Activated T-cell treated with anti-CD3 and anti-CD28 coated beads, Interleukin-2, amount 50 U/mL, for 4 hours (primary cell): ENCODE measurements around the gene PTCH1. TPM values are rescaled to one million over a fixed set of nuclear protein-coding genes. Genes with fewer than 3 reads are reported as not detected.
A peak's percentile ranks its signal among the peaks of the same experiment; 100 is the strongest.

Experiments
- ATAC-seq, 2 donors: fragments of 200-7000 bp; cut with Tn5 transposase; one replicate each; pipeline ENCODE4 v1.10.0; 2021
- DNase-seq: peaks from one replicate; pipeline ENCODE4 v3.0.0-alpha.2; 2020
- H3K27me3 Mint-ChIP-seq: one replicate; pipeline ENCODE4 v1.8.0; 2021; ENCODE audit warnings: low read depth, mixed read lengths
- H3K36me3 Mint-ChIP-seq: one replicate; pipeline ENCODE4 v1.8.0; 2022; ENCODE audit warnings: mixed read lengths; ENCODE audit not compliant: insufficient read depth
- H3K4me1 Mint-ChIP-seq: one replicate; pipeline ENCODE4 v1.8.0; 2021; ENCODE audit warnings: low read depth, mixed read lengths
- H3K4me3 Mint-ChIP-seq: one replicate; pipeline ENCODE4 v1.8.0; 2021; ENCODE audit warnings: mild to moderate bottlenecking, moderate library complexity, mixed read lengths
- H3K9me3 Mint-ChIP-seq: one replicate; pipeline ENCODE4 v1.8.0; 2021; ENCODE audit warnings: mixed read lengths
- total RNA-seq, 3 donors: library from RNA; stranded (reverse); gene quantifications; one replicate each; pipeline ENCODE4 v1.2.1, GENCODE V29; 2021

Gene PTCH1
- 1 to 10 TPM; 2.5 to 6.1 (median 4.1) TPM for total RNA-seq

DNA sequence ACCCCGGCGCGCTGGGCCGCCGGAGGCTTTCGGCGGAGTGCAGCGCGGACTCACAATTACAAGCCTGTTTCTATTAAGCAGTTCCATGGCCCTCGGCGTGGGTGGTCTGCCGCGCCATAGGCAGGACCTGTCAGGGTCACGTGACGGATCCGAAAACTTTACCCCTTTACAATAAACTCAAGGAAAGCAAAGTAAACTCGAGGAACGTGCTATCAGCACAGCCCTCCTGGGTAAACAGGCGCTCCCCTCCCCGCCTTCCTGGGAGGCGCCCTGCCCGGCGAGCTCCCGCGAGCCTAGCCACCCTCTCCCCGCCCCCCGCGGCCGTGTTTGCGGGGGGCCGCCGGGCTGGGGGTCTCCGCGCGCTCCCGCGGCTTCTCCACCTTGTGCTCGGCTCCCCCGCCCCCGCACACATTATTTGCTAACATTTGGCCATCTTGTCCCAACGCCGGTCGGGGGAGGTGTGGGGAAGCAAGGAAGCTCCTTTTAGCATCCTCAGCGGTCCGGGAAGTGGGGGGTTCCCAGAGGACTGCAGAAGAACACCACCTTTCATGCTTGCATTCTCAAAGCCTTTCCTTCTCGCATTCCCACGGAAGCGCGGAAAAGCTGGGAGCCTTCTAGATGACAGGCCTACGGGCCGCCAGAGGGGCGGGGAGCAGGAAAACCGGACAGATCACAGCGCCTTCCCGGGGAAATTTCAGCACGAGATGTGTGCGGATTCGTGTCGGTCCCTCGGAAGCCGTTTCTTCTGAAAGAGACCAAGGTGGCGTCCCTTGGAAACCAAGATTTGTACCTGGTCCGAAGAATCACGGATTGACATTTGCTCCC is at the start of gene PTCH1:
Gene PTCH1 (minus strand): TSS at position 238 of the 825 bp plus-strand sequence.
- DNase-seq (peak; percentile 40), ATAC-seq (peak; percentile 45 to 58)
- Mint-ChIP-seq H3K4me1 (peaks cover 21% of the 10 kb centered on the region), H3K9me3 (peaks cover 17% of the 10 kb centered on the region), H3K27me3 (peaks cover 24% of the 10 kb centered on the region), H3K36me3 (no peaks in the 10 kb centered on the region), H3K4me3 (peak within 1 kb of the TSS; percentile 99)

DNA sequence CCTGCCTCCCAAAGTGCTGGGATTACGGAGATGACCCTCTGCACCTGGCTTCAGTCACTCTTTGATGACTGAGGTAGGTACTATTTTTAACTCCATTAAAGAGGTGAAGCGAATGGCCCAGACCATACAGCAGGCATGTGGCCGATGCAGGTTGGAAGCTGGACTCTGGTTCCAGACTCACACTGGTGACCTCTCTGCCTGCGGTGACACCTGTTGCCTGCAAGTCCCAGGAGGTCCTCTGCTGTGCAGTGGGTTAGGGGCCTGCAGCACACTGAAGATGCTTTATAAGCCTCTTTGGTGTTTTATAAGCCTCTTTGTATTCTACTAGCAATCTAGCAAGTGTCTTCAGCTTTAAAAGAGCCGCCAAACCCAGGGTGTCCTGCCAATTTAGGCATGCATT is 49.2 kb upstream of the PTCH1 start:
- Mint-ChIP-seq H3K9me3 (no peaks in the 10 kb centered on the region), H3K36me3 (no peaks in the 10 kb centered on the region), H3K27me3 (peaks cover 25% of the 10 kb centered on the region), H3K4me3 (no peak overlapping the region), H3K4me1 (peaks cover 9% of the 10 kb centered on the region)
- ATAC-seq: no peak
- no peak for DNase-seq

DNA sequence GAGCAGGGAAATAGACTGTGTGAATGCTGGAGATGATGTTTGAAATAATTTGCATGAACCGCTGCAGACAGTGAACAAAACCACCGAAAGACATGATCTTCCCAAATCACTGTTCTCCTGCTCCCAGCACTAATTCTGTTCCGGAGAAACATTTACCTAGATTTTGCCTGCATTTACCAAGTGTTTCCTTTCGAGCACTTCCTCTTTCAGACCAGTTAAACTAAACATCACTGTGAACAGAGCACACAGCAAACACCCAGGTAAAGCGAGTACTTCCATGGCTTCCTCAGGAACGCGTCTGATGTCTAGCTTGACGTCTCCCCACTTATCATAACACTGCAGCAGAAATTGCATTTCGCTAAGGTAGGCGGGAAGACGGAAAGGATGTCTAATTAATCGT is 45.1 kb upstream of the PTCH1 start:
- Mint-ChIP-seq H3K36me3 (no peaks in the 10 kb centered on the region), H3K9me3 (no peaks in the 10 kb centered on the region), H3K4me3 (no peak overlapping the region), H3K27me3 (peaks cover 20% of the 10 kb centered on the region), H3K4me1 (no peaks in the 10 kb centered on the region)
- DNase-seq (no peak), ATAC-seq (no peak)

DNA sequence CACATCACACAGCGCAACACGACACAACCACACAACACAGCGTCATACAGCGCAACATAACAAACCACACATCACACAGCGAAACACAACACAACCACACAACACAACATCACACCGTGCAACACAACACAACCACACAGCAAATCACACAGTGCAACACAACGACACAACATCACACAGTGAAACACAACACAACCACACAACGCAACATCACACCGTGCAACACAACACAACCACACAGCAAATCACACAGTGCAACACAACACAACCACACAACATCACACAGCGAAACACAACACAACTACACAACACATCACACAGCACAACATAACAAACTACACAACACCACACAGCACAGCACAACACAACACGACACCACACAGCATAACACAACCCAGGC is 40.4 kb upstream of the PTCH1 start:
- Mint-ChIP-seq H3K9me3 (no peaks in the 10 kb centered on the region), H3K4me1 (no peaks in the 10 kb centered on the region), H3K4me3 (no peak overlapping the region), H3K27me3 (peaks cover 29% of the 10 kb centered on the region), H3K36me3 (no peaks in the 10 kb centered on the region)
- no peak for ATAC-seq
- no peak for DNase-seq

DNA sequence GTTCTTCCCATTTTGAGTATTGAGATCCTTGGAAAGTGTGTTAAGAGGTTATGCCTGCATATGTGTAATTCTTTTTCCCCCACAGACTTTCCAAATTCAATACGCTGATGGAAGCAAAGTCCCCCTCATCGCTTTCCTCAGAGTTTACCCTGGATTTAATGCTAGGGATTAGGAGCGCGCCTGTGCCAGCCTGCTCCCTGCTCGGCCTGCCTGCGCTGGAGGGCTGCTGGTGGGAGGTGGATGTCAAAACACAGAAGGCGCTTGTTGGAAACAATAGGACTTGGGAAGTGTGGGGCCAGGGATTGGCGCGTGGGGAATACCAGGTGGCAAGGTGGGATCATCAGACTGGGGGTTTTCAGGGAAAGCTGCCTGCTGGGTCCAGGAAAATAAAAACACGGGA is 39.8 kb upstream of the PTCH1 start:
- H3K4me3 Mint-ChIP-seq: no peak overlapping the region
- DNase-seq: no peak
- no peak for ATAC-seq
- no peaks in the 10 kb centered on the region for H3K36me3 Mint-ChIP-seq
- peaks cover 30% of the 10 kb centered on the region for H3K27me3 Mint-ChIP-seq
- H3K4me1 Mint-ChIP-seq: no peaks in the 10 kb centered on the region
- no peaks in the 10 kb centered on the region for H3K9me3 Mint-ChIP-seq

DNA sequence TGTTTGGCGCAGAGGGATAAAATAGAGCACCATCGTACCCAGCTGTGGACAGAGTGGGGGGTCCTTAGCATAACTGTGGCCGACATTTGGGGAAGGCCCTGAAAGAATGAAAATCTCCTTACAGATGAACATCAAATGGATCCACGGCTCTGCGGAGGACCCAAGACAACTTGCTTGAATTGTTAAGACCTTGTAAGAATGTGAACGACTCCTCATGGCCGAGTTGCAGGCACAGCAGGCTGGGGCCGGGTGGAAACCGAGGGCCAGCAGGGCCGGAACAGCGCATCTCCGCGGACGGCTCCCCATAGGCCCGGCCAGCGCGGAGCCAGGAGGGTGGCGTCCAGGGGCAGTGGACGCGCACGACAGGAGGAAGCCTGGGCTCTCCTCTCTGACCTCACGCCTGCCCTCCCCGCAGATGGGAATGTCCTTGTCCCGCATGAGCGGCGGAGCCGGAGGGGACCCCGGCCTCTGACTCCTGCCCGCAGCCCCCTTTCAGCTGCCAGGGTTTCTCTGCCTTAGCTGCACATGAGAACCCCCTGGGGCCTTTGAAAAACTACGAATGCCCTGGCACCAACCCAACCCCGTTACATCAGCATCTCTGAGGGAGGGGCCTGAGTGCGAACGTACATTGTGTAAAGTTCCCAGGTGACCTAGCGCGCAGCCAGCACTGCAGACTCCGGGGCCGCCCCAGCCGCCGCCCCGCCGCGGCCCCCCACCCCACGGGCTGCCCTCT is 36.2 kb upstream of the PTCH1 start:
- Mint-ChIP-seq H3K4me1 (no peaks in the 10 kb centered on the region), H3K36me3 (no peaks in the 10 kb centered on the region), H3K27me3 (peaks cover 30% of the 10 kb centered on the region), H3K4me3 (no peak overlapping the region), H3K9me3 (no peaks in the 10 kb centered on the region)
- peak; percentile 58 to 69 for ATAC-seq
- DNase-seq: peak; percentile 14

DNA sequence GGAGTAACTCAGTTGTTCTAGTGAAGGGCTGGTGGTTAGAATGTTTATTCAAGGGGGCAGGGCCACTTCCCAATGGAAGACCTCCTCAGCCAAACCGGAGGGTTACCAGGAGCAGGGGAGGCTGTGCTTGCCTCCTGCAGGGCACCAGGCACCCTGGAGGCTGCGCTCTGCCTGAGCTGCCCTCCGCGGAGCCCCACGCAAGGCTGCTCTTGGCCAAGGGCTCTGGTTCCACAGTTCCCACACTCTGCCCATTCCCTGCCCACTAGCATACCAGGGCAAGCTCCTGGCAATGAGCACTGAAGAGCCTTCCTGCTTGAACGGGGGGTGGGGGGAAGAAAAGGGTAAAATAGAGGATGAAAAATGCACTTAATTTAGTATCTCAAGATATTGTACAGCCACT is 35.5 kb upstream of the PTCH1 start:
- peaks cover 28% of the 10 kb centered on the region for H3K27me3 Mint-ChIP-seq
- no peaks in the 10 kb centered on the region for H3K36me3 Mint-ChIP-seq
- ATAC-seq: no peak
- H3K4me3 Mint-ChIP-seq: no peak overlapping the region
- no peaks in the 10 kb centered on the region for H3K4me1 Mint-ChIP-seq
- DNase-seq: no peak
- H3K9me3 Mint-ChIP-seq: no peaks in the 10 kb centered on the region

DNA sequence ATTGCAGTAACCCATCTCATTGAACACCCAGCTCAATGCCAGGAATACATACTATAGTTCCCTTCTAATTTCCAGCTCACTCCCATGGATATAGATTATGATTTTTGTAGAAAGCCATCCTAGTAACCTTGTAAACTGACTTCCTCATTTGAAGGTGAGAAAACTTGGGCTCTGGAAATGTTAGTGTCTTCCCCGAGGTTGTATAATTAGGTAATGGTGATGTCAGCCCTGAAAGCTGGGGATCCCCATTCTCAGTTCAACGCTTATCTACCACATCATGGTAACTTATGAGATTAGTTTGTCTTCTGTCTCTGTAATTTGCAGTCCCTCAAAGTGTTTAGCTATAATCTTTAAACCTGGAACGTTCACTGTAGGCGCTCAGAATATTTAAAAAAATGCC is 34.6 kb upstream of the PTCH1 start:
- ATAC-seq: peak in 1 of 2 donors; percentile 23
- Mint-ChIP-seq H3K9me3 (no peaks in the 10 kb centered on the region), H3K4me3 (no peak overlapping the region), H3K4me1 (no peaks in the 10 kb centered on the region), H3K27me3 (peaks cover 24% of the 10 kb centered on the region), H3K36me3 (no peaks in the 10 kb centered on the region)
- DNase-seq: no peak

DNA sequence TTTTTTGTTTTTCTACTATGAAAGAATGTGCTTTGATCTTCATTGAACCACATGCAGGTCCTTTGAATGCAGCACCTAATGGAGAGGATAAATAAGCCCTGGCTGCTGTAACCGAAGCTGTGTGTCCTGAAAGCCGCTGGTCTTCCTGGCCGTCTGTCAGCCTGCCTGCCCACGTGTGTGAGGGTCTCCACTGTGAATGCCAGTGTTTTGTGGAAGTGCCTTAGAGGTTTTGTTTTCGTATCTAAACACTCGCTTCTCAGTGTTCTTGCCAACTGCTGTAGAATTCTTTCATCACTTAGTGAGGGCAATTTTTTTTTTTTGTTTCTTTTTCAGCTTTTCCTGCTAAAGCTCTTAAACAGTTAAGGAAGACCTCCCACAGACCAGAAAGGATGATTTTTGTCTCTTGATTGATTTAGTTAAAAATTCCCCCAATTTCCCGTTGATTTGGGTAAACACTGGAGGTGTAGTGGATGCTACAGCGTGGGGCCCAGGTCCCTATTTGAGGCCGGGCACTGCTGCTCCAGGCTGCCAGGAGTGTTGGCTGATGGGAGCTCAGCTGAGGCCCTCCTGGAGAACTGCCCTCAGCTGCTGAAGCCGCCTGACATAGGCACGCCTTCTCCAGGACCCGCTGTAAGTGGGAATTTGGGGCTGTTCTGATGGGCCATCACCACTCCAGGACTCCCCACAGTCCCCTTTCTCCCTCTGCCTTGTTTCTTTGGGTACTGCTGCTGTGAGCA is 29.2 kb upstream of the PTCH1 start:
- H3K4me1 Mint-ChIP-seq: no peaks in the 10 kb centered on the region
- H3K36me3 Mint-ChIP-seq: no peaks in the 10 kb centered on the region
- DNase-seq: no peak
- no peaks in the 10 kb centered on the region for H3K9me3 Mint-ChIP-seq
- ATAC-seq: no peak
- H3K4me3 Mint-ChIP-seq: no peak overlapping the region
- peaks cover 7% of the 10 kb centered on the region for H3K27me3 Mint-ChIP-seq

DNA sequence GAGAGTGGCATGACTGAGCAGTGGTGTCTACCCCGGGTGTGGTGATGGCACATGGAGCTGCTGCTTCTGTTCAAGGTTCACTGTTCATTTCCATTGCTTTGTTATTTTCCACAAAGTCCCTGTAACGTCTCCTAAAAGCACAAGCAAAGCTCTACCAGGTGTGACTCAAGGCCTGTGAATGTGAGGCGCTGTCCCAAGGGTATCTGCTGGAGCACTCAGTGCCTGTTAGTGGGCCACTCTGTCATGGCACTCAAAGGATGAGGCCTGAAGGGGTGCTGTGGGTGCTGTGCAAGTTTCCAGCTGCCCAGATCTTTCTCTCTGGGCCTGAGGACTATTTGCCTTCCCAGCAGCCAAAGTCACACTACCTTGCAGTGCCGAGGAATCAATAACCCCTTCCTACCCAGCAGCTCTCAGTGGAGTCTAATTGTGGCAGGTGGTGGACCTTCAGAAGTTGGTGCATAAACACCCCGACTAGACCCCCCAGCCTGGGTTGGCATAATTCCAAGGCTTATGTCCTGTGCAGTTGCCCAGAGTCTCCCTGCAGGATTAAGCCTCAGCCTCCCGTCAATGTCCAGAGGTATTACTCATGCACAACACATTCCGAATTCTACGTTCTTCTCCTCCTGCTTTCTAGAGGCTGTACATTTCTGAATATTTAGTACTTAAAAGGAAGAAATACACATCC is 17.4 kb upstream of the PTCH1 start:
- H3K4me1 Mint-ChIP-seq: no peaks in the 10 kb centered on the region
- no peak overlapping the region for H3K4me3 Mint-ChIP-seq
- H3K27me3 Mint-ChIP-seq: peaks cover 5% of the 10 kb centered on the region
- H3K9me3 Mint-ChIP-seq: no peaks in the 10 kb centered on the region
- DNase-seq (no peak), ATAC-seq (no peak)
- H3K36me3 Mint-ChIP-seq: no peaks in the 10 kb centered on the region

DNA sequence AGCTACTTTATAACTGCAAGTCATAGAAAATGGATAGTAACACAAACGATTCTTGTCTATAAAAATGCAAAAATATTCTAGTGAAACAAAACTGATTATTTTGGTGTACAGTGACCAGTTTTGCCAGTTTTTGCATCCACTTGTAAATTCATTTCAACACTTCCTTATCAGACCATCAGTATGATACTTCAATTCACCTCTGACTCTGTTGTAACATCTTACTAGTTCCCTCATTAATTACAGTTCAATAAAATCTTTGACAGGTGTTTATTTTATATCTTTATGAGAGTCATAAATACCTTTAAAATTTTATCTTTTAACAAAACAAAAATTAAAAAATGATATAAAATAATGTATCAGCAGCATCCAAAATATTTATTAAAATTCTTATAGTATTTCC is 13.1 kb upstream of the PTCH1 start:
- Mint-ChIP-seq H3K4me3 (no peak overlapping the region), H3K27me3 (peaks cover 23% of the 10 kb centered on the region)

DNA sequence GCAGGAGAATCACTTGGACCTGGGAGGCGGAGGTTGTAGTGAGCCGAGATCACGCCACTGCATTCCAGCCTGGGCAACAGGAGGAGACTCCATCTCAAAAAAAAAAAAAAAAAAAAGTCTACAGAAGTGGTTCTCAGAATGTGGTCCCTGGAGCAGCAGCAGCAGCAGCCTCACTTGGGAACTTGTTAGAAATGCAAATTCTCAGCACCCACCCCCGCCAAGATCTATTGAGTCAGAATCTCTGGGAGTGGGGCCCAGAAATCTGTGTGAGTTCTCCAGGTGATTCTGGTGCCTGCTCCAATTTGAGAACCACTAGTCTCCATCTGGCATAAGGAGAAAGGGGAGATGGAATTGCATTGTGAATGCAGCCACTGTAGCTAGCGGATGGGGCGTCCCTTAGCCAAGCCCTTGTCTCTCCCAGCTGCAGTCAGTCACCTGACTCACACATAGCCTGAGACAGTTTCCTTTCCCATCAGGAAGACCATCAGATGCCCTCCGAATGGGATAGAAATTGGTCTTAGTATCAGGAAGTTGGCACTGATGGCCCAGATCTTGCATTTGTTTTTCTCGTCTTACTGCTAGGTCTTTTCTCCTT is 12.2 kb upstream of the PTCH1 start:
- peaks cover 23% of the 10 kb centered on the region for H3K27me3 Mint-ChIP-seq
- H3K4me3 Mint-ChIP-seq: no peak overlapping the region
- ATAC-seq (no peak), DNase-seq (no peak)
- H3K4me1 Mint-ChIP-seq: no peaks in the 10 kb centered on the region
- no peaks in the 10 kb centered on the region for H3K36me3 Mint-ChIP-seq
- H3K9me3 Mint-ChIP-seq: no peaks in the 10 kb centered on the region

More for the DNA sequence above, 13.1 kb upstream of the PTCH1 start:
- Mint-ChIP-seq H3K4me1 (no peaks in the 10 kb centered on the region), H3K9me3 (no peaks in the 10 kb centered on the region), H3K36me3 (no peaks in the 10 kb centered on the region)
- ATAC-seq: no peak
- DNase-seq: no peak

DNA sequence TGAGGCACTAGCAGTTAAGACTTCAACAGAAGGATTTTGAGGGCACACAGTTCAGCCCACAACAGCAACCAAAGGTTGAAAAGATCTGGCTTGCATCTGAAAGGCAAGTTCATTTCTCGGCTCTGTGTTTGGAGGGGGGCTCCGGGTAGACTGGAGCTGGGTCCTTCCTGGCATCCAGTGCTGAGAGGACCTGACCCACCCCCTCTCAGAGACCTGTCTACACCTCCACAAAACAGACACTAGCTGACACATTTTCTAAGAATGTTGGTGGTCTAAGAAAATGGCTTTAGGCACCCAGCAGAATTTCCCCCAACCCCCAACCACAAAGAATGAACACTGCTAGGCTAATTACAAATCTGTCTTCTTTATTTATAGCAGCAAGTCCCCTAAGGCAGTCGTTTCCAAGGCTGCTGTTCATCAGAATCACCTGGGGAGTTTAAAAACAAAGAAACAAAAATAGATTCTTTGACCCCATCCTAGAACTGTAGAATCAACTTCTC is 6.2 kb upstream of the PTCH1 start:
- peaks cover 17% of the 10 kb centered on the region for H3K27me3 Mint-ChIP-seq
- H3K36me3 Mint-ChIP-seq: no peaks in the 10 kb centered on the region
- H3K4me1 Mint-ChIP-seq: no peaks in the 10 kb centered on the region
- ATAC-seq (no peak), DNase-seq (no peak)
- H3K9me3 Mint-ChIP-seq: peaks cover 17% of the 10 kb centered on the region
- H3K4me3 Mint-ChIP-seq: no peak overlapping the region
